Measurements from ENCODE around the gene S100B.
"Not testable (repeated sequence)": the region's sequence is repeated elsewhere in the genome, so short reads cannot be mapped to it uniquely, and the experiment has no call there.

The S100B gene

GRCh38 chr21:46598581-46599572 lies 6.0 kb downstream of the S100B start:
- DNase-seq: no peak

GRCh38 chr21:46597896-46598343 lies 7.0 kb downstream of the S100B start:
- no peak for DNase-seq

GRCh38 chr21:46597031-46597430 lies 7.9 kb downstream of the S100B start:
- DNase-seq: no peak

GRCh38 chr21:46596201-46596600 lies 8.7 kb downstream of the S100B start:
- DNase-seq: no peak

GRCh38 chr21:46594276-46594675 lies 10.6 kb downstream of the S100B start:
- no peak for DNase-seq

- no peak for DNase-seq
Observed at GRCh38 chr21:46585191-46585953, 19.5 kb downstream of the S100B start.

GRCh38 chr21:46581780-46582307 lies 23.0 kb downstream of the S100B start:
- DNase-seq: no peak

GRCh38 chr21:46579394-46579793 lies 25.5 kb downstream of the S100B start:
- not testable (repeated sequence) for DNase-seq

GRCh38 chr21:46577786-46578185 lies 27.1 kb downstream of the S100B start:
- not testable (repeated sequence) for DNase-seq

GRCh38 chr21:46572850-46573249 lies 32.0 kb downstream of the S100B start:
- DNase-seq: no peak

GRCh38 chr21:46570631-46571030 lies 34.3 kb downstream of the S100B start:
- DNase-seq: no peak

- no peak for DNase-seq
Observed at GRCh38 chr21:46570119-46570518, 34.8 kb downstream of the S100B start.

GRCh38 chr21:46569081-46569480 lies 35.8 kb downstream of the S100B start:
- DNase-seq: no peak

GRCh38 chr21:46568562-46568961 lies 36.3 kb downstream of the S100B start:
- DNase-seq: no peak

- DNase-seq: no peak
Observed at GRCh38 chr21:46567348-46567747, 37.5 kb downstream of the S100B start.

GRCh38 chr21:46564391-46564790 lies 40.5 kb downstream of the S100B start:
- no peak for DNase-seq

GRCh38 chr21:46562964-46563607 lies 41.8 kb downstream of the S100B start:
- no peak for DNase-seq

GRCh38 chr21:46562472-46562871 lies 42.4 kb downstream of the S100B start:
- no peak for DNase-seq

GRCh38 chr21:46561445-46562090 lies 43.3 kb downstream of the S100B start:
- DNase-seq: no peak

GRCh38 chr21:46560568-46561444 lies 44.1 kb downstream of the S100B start:
- no peak for DNase-seq

GRCh38 chr21:46559291-46559983 lies 45.4 kb downstream of the S100B start:
- no peak for DNase-seq
